Measurements from ENCODE around the gene GPR152. TPM values are rescaled to one million over a fixed set of nuclear protein-coding genes. Genes with fewer than 3 reads are reported as not detected.

GPR152 gene
- total RNA-seq, 2 donors from 2014 or later: not detected

DNA sequence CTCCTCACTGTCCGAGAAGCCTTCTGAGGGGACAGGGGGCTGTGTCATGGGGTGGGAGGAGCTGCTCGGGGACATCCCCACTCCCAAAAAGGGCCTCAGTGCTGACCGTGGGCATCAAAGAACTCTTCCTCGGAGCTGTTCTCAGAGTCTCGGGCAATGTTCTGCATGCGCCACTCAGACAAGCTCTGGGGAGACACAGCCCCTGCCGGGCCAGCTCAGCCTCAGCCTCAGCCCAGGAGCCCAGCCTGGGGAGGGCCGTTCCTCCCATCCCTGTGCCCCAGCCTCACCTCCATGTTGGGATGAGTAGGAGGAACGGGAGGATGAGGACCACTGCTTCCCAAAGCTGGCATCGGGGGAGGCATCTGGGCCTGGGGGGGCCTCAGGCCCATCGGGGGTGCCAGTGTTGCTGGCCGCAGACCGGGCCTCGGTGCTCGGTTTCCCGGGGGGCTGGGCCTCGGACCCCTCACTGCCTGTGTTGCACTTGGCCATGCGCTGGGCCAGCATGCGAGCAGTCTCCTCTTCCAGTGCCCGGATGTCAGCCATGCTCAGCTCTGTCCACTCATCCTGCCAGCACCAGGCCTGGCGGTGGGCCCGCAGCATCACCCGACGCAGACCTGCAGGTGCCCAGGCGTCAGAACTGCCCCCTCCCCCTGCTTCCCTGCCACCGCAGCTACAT lies 47.4 kb upstream of the GPR152 start:
- Histone ChIP-seq H3K9me3 (no peaks in the 10 kb centered on the region), H3K4me3 (no peak overlapping the region), H3K4me1 (replicated peaks) (no peaks in the 10 kb centered on the region), H3K27ac (no peak overlapping the region), H3K36me3 (peaks cover 0 to 2% of the 10 kb centered on the region in 2 donors), H3K27me3 (replicated peaks; ENCODE audit: insufficient read depth) (no peaks in the 10 kb centered on the region)
- TF ChIP-seq POLR2AphosphoS5 (IDR thresholded peaks at IDR 0.05) (no peak), POLR2A (IDR thresholded peaks at IDR 0.05) (no peak)
- TF ChIP-seq, protein P1, sequence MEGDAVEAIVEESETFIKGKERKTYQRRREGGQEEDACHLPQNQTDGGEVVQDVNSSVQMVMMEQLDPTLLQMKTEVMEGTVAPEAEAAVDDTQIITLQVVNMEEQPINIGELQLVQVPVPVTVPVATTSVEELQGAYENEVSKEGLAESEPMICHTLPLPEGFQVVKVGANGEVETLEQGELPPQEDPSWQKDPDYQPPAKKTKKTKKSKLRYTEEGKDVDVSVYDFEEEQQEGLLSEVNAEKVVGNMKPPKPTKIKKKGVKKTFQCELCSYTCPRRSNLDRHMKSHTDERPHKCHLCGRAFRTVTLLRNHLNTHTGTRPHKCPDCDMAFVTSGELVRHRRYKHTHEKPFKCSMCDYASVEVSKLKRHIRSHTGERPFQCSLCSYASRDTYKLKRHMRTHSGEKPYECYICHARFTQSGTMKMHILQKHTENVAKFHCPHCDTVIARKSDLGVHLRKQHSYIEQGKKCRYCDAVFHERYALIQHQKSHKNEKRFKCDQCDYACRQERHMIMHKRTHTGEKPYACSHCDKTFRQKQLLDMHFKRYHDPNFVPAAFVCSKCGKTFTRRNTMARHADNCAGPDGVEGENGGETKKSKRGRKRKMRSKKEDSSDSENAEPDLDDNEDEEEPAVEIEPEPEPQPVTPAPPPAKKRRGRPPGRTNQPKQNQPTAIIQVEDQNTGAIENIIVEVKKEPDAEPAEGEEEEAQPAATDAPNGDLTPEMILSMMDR (IDR thresholded peaks at IDR 0.05): no peak
- WGBS: 91% methylated on average over 26 of the region's 26 CpGs
- intact Hi-C loops (cut with DNase I): loop anchor here (10.0 kb wide), 1 partner anchor 145 kb away; the partner anchor contains the start of gene POLD4
- no peak for DNase-seq (ENCODE audit: low spot score)

DNA sequence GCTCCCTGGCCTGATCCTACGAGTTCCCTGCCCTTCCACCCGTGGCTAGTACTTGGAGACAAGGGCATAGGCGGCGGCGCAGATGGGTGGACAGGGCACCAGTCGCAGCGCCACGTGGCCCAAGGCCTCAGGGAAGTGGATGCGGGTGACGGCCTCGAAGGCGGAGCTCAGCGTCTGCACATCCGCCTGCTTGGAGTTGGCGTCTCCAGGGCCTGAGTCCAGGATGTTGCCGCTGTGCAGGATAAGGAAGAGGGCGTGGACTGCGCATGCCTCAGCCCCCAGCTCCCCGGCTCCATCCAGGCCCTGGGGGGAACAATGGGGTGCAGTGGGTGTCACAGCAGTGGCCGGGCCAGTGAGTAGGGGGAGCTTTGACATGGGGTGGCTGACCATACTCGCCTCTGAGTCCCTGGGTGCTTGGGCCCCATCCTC lies 46.0 kb upstream of the GPR152 start:
- 73% methylated on average over 16 of the region's 21 CpGs for WGBS
- no peak for DNase-seq (ENCODE audit: low spot score)
- TF ChIP-seq, protein P1 (IDR thresholded peaks at IDR 0.05): no peak
- TF ChIP-seq POLR2A (IDR thresholded peaks at IDR 0.05) (no peak), POLR2AphosphoS5 (IDR thresholded peaks at IDR 0.05) (no peak)
- peaks cover 0 to 2% of the 10 kb centered on the region in 2 donors for H3K36me3 ChIP-seq
- intact Hi-C loops (cut with DNase I): no loop called here
- H3K4me1 ChIP-seq (replicated peaks): no peaks in the 10 kb centered on the region
- H3K9me3 ChIP-seq: no peaks in the 10 kb centered on the region
- no peak overlapping the region for H3K27ac ChIP-seq
- H3K4me3 ChIP-seq: no peak overlapping the region
- no peaks in the 10 kb centered on the region for H3K27me3 ChIP-seq (replicated peaks; ENCODE audit: insufficient read depth)

DNA sequence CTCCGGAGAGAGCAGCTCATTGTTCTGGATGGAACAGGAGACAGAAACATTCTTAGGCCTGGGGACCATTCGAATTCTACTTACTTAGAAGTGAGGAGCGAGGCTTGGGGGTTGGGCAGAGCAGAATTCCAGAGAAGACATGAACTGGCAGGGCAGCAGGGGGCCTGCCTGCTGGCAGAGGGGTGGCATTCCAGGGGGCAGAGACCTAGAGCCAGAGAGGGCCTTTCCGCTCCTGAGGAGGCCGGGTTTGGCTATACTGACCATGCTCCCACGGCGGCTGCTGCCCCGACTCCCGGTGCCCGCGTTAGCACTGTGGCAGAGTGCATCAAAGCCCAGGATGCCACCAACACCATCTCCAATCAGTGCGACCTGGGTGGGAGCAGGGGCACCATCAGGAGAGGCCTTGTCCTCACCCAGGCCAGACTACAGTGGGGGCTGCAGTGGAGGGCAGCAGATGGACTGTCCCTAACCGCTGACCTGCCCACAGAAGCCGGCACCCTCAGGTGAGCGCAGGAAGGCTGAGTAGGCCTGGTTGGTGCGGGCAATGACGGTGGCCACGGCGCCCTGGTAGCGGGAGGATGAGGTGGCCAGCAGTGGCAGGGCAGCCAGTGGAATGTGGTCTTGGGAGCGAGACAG lies 45.2 kb upstream of the GPR152 start:
- H3K27ac ChIP-seq: no peak overlapping the region
- no peaks in the 10 kb centered on the region for H3K9me3 ChIP-seq
- no peak overlapping the region for H3K4me3 ChIP-seq
- peaks cover 0 to 2% of the 10 kb centered on the region in 2 donors for H3K36me3 ChIP-seq
- TF ChIP-seq POLR2AphosphoS5 (IDR thresholded peaks at IDR 0.05) (no peak), POLR2A (IDR thresholded peaks at IDR 0.05) (no peak)
- TF ChIP-seq, protein P1 (IDR thresholded peaks at IDR 0.05): no peak
- intact Hi-C loops (cut with DNase I): no loop called here
- no peaks in the 10 kb centered on the region for H3K4me1 ChIP-seq (replicated peaks)
- no peaks in the 10 kb centered on the region for H3K27me3 ChIP-seq (replicated peaks; ENCODE audit: insufficient read depth)
- 95% methylated on average over 21 of the region's 21 CpGs for WGBS
- DNase-seq (ENCODE audit: low spot score): no peak

DNA sequence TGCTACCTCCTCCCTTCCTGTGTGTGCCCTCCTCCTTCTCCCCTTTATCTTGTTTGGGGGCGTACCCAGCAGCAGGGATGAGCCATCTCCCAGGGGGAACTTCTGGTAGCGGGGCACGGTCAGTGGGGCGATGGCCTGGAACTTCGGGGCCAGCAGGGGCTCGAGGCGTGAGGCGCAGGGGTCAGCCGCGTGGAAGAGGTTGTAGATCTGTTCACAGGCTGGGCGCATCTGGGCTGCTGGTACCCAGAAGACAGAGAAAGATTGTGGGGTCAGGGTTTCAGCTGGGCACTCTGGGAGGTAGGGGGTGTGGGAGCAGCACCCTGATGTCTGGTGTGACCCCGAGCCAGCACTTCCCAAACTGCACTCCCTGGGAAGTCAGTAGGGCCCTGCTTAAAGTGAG lies 43.6 kb upstream of the GPR152 start:
- no peaks in the 10 kb centered on the region for H3K4me1 ChIP-seq (replicated peaks)
- WGBS: 93% methylated on average over 12 of the region's 12 CpGs
- DNase-seq (ENCODE audit: low spot score): no peak

More for the DNA sequence above, 43.6 kb upstream of the GPR152 start:
- H3K4me3 ChIP-seq: no peak overlapping the region
- no peaks in the 10 kb centered on the region for H3K36me3 ChIP-seq
- no peaks in the 10 kb centered on the region for H3K9me3 ChIP-seq
- no peak overlapping the region for H3K27ac ChIP-seq
- no peaks in the 10 kb centered on the region for H3K27me3 ChIP-seq (replicated peaks; ENCODE audit: insufficient read depth)
- TF ChIP-seq, protein P1 (IDR thresholded peaks at IDR 0.05): no peak
- TF ChIP-seq POLR2A (IDR thresholded peaks at IDR 0.05): no peak
- TF ChIP-seq POLR2AphosphoS5 (IDR thresholded peaks at IDR 0.05): no peak
- intact Hi-C loops (cut with DNase I): no loop called here
